SU-DHL-6 (cell line): Measurements from ENCODE around the gene LRRFIP1.

ENCODE experiments used
- H2AFZ ChIP-seq: fragments of 200-600 bp; sonication (generic); 2 replicates; pipeline ENCODE4 v1.6.1; 2014; ENCODE audit warnings: low read depth, mild to moderate bottlenecking, moderate library complexity, mixed read lengths, antibody characterized with exemption, low read length; ENCODE audit not compliant: severe bottlenecking
- H3F3A ChIP-seq: fragments of 200-600 bp; shearing (Covaris generic); 2 replicates; pipeline ENCODE4 v1.6.0; 2016; ENCODE audit warnings: antibody characterized with exemption, mild to moderate bottlenecking; ENCODE audit not compliant: insufficient read depth
- H3K27ac ChIP-seq: fragments of 200-600 bp; sonication (generic); 2 replicates; pipeline ENCODE4 v1.5.1; 2016; ENCODE audit warnings: low read depth, mild to moderate bottlenecking, low read length, moderate library complexity, mixed read lengths
- H3K27me3 ChIP-seq: fragments of 200-600 bp; sonication (generic), shearing (Covaris generic); 2 replicates; pipeline ENCODE4 v1.6.0; 2014; ENCODE audit warnings: mild to moderate bottlenecking, low read length
- H3K36me3 ChIP-seq: fragments of 200-600 bp; sonication (generic); 2 replicates; pipeline ENCODE4 v1.6.1; 2014; ENCODE audit warnings: mild to moderate bottlenecking, low read length, mixed read lengths
- H3K4me2 ChIP-seq: fragments of 300-600, 200-600 bp; shearing (Covaris generic), sonication (generic); 2 replicates; pipeline ENCODE4 v1.6.0; 2014; ENCODE audit warnings: low read length, low read depth, mild to moderate bottlenecking; ENCODE audit not compliant: poor library complexity, severe bottlenecking
- H3K4me3 ChIP-seq: fragments of 200-600 bp; sonication (generic); 2 replicates; pipeline ENCODE4 v1.5.1; 2014; ENCODE audit warnings: antibody characterized with exemption, low read length, mild to moderate bottlenecking, mixed read lengths; ENCODE audit not compliant: insufficient read depth, poor library complexity, severe bottlenecking
- H3K79me2 ChIP-seq: fragments of 200-600 bp; sonication (generic); 2 replicates; pipeline ENCODE4 v1.6.1; 2014; ENCODE audit warnings: mild to moderate bottlenecking, low read length, moderate library complexity; ENCODE audit not compliant: insufficient read depth
- H3K9ac ChIP-seq: fragments of 200-600 bp; sonication (generic); 2 replicates; pipeline ENCODE4 v1.7.0; 2014; ENCODE audit warnings: mild to moderate bottlenecking, low read length
- H3K9me2 ChIP-seq: fragments of 200-600 bp; sonication (generic); replicated peaks from 2 replicates; pipeline ENCODE4 v1.6.1; 2014; ENCODE audit warnings: low read length; ENCODE audit not compliant: insufficient read depth
- H3K9me3 ChIP-seq: fragments of 200-600 bp; sonication (generic); 2 replicates; pipeline ENCODE4 v1.6.1; 2014; ENCODE audit warnings: low read length, mixed read lengths; ENCODE audit not compliant: insufficient read depth
- H4K20me1 ChIP-seq: fragments of 200-600 bp; sonication (generic); 2 replicates; pipeline ENCODE4 v1.6.1; 2014; ENCODE audit warnings: low read depth, mild to moderate bottlenecking, antibody characterized with exemption, low read length, moderate library complexity, mixed read lengths
- CTCF ChIP-seq: fragments of 200-600 bp; sonication (generic); IDR thresholded peaks from one replicate; pipeline ENCODE4 v1.5.1; 2017; ENCODE audit warnings: antibody characterized with exemption, mild to moderate bottlenecking, low read length, moderate library complexity; ENCODE audit not compliant: insufficient read depth, poor library complexity, severe bottlenecking
- EZH2phosphoT487 ChIP-seq: fragments of 200-600 bp; sonication (generic), shearing (Covaris generic); conservative IDR thresholded peaks from 2 replicates; pipeline ENCODE4 v1.6.1; 2018; ENCODE audit warnings: mild to moderate bottlenecking, antibody characterized with exemption, low read length, moderate library complexity, mixed read lengths

Gene LRRFIP1

GRCh38 chr2:237704501-237705434, 77.4 kb downstream of the LRRFIP1 start:
- Histone ChIP-seq H3K9me2 (no peaks in the 10 kb centered on the region), H3K9ac (no peak overlapping the region), H3K27ac (no peak overlapping the region), H3K79me2 (peaks cover 51% of the 10 kb centered on the region), H4K20me1 (no peaks in the 10 kb centered on the region; the same call in 1 of the 2 replicates), H2AFZ (no peak overlapping the region), H3K27me3 (no peaks in the 10 kb centered on the region), H3F3A (no peaks in the 10 kb centered on the region), H3K36me3 (no peaks in the 10 kb centered on the region), H3K9me3 (no peaks in the 10 kb centered on the region), H3K4me3 (no peak overlapping the region), H3K4me2 (no peak overlapping the region)
- no peak for TF ChIP-seq CTCF
- no peak for TF ChIP-seq EZH2phosphoT487

- Histone ChIP-seq H4K20me1 (no peaks in the 10 kb centered on the region; the same call in 1 of the 2 replicates), H3K27ac (no peak overlapping the region), H3K9ac (no peak overlapping the region), H3K79me2 (peaks cover 38% of the 10 kb centered on the region), H3K4me3 (no peak overlapping the region), H3K27me3 (no peaks in the 10 kb centered on the region), H2AFZ (no peak overlapping the region), H3F3A (no peaks in the 10 kb centered on the region), H3K36me3 (no peaks in the 10 kb centered on the region), H3K9me3 (no peaks in the 10 kb centered on the region), H3K4me2 (no peak overlapping the region), H3K9me2 (no peaks in the 10 kb centered on the region)
- no peak for TF ChIP-seq EZH2phosphoT487
- TF ChIP-seq CTCF, result no peak
These were observed 78.9 kb downstream of the LRRFIP1 start for GRCh38 chr2:237706257-237706656.

- Histone ChIP-seq H4K20me1 (no peaks in the 10 kb centered on the region), H3K9ac (no peak overlapping the region), H3K9me3 (no peaks in the 10 kb centered on the region), H3K27ac (no peak overlapping the region), H3K4me2 (no peak overlapping the region), H3K4me3 (no peak overlapping the region), H2AFZ (no peak overlapping the region), H3K27me3 (no peaks in the 10 kb centered on the region), H3K9me2 (no peaks in the 10 kb centered on the region), H3F3A (no peaks in the 10 kb centered on the region), H3K36me3 (no peaks in the 10 kb centered on the region), H3K79me2 (peaks cover 22% of the 10 kb centered on the region)
- TF ChIP-seq EZH2phosphoT487 (no peak), CTCF (no peak)
These were observed 80.6 kb downstream of the LRRFIP1 start for GRCh38 chr2:237708065-237708398.
